Measurements from ENCODE around the gene NXPH2.
"Not testable (repeated sequence)": the region's sequence is repeated elsewhere in the genome, so short reads cannot be mapped to it uniquely, and the experiment has no call there.

Gene NXPH2

GRCh38 chr2:138760676-138761075 lies 19.5 kb downstream of the NXPH2 start:
- no peak for DNase-seq (ENCODE audit: extremely low read depth in 1 of 2, low read depth in 1 of 2)

GRCh38 chr2:138757384-138757783 lies 22.8 kb downstream of the NXPH2 start:
- DNase-seq (ENCODE audit: extremely low read depth in 1 of 2, low read depth in 1 of 2): no peak

GRCh38 chr2:138752197-138752956 lies 27.8 kb downstream of the NXPH2 start:
- no peak for DNase-seq (ENCODE audit: extremely low read depth in 1 of 2, low read depth in 1 of 2)

- DNase-seq (ENCODE audit: extremely low read depth in 1 of 2, low read depth in 1 of 2): no peak
These were observed 35.5 kb downstream of the NXPH2 start for GRCh38 chr2:138744713-138745112.

- no peak for DNase-seq (ENCODE audit: extremely low read depth in 1 of 2, low read depth in 1 of 2)
These were observed 37.6 kb downstream of the NXPH2 start for GRCh38 chr2:138742441-138743057.

GRCh38 chr2:138741851-138742250 lies 38.3 kb downstream of the NXPH2 start:
- no peak for DNase-seq (ENCODE audit: extremely low read depth in 1 of 2, low read depth in 1 of 2)

- DNase-seq (ENCODE audit: extremely low read depth in 1 of 2, low read depth in 1 of 2): not testable (repeated sequence)
These were observed 43.1 kb downstream of the NXPH2 start for GRCh38 chr2:138737009-138737554.

GRCh38 chr2:138732651-138733050 lies 47.5 kb downstream of the NXPH2 start:
- no peak for DNase-seq (ENCODE audit: extremely low read depth in 1 of 2, low read depth in 1 of 2)

- no peak for DNase-seq (ENCODE audit: extremely low read depth in 1 of 2, low read depth in 1 of 2)
These were observed 49.6 kb downstream of the NXPH2 start for GRCh38 chr2:138730497-138731030.

- no peak for DNase-seq (ENCODE audit: extremely low read depth in 1 of 2, low read depth in 1 of 2)
These were observed 52.2 kb downstream of the NXPH2 start for GRCh38 chr2:138727956-138728355.

GRCh38 chr2:138726681-138727080 lies 53.5 kb downstream of the NXPH2 start:
- no peak for DNase-seq (ENCODE audit: extremely low read depth in 1 of 2, low read depth in 1 of 2)

- DNase-seq (ENCODE audit: extremely low read depth in 1 of 2, low read depth in 1 of 2): no peak
These were observed 55.3 kb downstream of the NXPH2 start for GRCh38 chr2:138724729-138725459.

GRCh38 chr2:138724327-138724726 lies 55.9 kb downstream of the NXPH2 start:
- DNase-seq (ENCODE audit: extremely low read depth in 1 of 2, low read depth in 1 of 2): no peak

GRCh38 chr2:138723196-138723987 lies 56.8 kb downstream of the NXPH2 start:
- no peak for DNase-seq (ENCODE audit: extremely low read depth in 1 of 2, low read depth in 1 of 2)

GRCh38 chr2:138722316-138722715 lies 57.9 kb downstream of the NXPH2 start:
- no peak for DNase-seq (ENCODE audit: extremely low read depth in 1 of 2, low read depth in 1 of 2)

GRCh38 chr2:138720035-138720838 lies 60.0 kb downstream of the NXPH2 start:
- DNase-seq (ENCODE audit: extremely low read depth in 1 of 2, low read depth in 1 of 2): no peak

- DNase-seq (ENCODE audit: extremely low read depth in 1 of 2, low read depth in 1 of 2): no peak
These were observed 61.8 kb downstream of the NXPH2 start for GRCh38 chr2:138718405-138718804.

GRCh38 chr2:138716183-138716582 lies 64.0 kb downstream of the NXPH2 start:
- no peak for DNase-seq (ENCODE audit: extremely low read depth in 1 of 2, low read depth in 1 of 2)

- DNase-seq (ENCODE audit: extremely low read depth in 1 of 2, low read depth in 1 of 2): no peak
These were observed 66.7 kb downstream of the NXPH2 start for GRCh38 chr2:138713504-138713903.

- no peak for DNase-seq (ENCODE audit: extremely low read depth in 1 of 2, low read depth in 1 of 2)
These were observed 67.1 kb downstream of the NXPH2 start for GRCh38 chr2:138713069-138713496.

All from activated CD8-positive, alpha-beta memory T cell treated with anti-CD3 and anti-CD28 coated beads for 1 hour (primary cell).